Loucy (cell line): ENCODE measurements around the gene FBXL2.

ENCODE experiments used
- EZH2phosphoT487 ChIP-seq: fragments of 200-600 bp; IDR thresholded peaks from 2 replicates; pipeline ENCODE4 v1.6.1; 2018; ENCODE audit warnings: antibody characterized with exemption, mild to moderate bottlenecking, moderate library complexity, borderline replicate concordance
- TF ChIP-seq, protein P1 (sequence below): fragments of 200-600 bp; sonication (generic); conservative IDR thresholded peaks from 2 replicates; pipeline ENCODE4 v1.5.1; 2014; ENCODE audit warnings: mild to moderate bottlenecking, antibody characterized with exemption, low read length

- TF ChIP-seq, protein P1, sequence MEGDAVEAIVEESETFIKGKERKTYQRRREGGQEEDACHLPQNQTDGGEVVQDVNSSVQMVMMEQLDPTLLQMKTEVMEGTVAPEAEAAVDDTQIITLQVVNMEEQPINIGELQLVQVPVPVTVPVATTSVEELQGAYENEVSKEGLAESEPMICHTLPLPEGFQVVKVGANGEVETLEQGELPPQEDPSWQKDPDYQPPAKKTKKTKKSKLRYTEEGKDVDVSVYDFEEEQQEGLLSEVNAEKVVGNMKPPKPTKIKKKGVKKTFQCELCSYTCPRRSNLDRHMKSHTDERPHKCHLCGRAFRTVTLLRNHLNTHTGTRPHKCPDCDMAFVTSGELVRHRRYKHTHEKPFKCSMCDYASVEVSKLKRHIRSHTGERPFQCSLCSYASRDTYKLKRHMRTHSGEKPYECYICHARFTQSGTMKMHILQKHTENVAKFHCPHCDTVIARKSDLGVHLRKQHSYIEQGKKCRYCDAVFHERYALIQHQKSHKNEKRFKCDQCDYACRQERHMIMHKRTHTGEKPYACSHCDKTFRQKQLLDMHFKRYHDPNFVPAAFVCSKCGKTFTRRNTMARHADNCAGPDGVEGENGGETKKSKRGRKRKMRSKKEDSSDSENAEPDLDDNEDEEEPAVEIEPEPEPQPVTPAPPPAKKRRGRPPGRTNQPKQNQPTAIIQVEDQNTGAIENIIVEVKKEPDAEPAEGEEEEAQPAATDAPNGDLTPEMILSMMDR, result no peak
- no peak for TF ChIP-seq EZH2phosphoT487
Measured at GRCh38 chr3:33339758-33340157, 62.5 kb downstream of the FBXL2 start.
